ENCODE measurements around the gene TRIP10. TPM values are rescaled to one million over a fixed set of nuclear protein-coding genes. Genes with fewer than 3 reads are reported as not detected.

The TRIP10 gene
- total and polyA plus RNA-seq, 10 of the 15 experiments (the other 5 are each of a cell fraction or from before 2014, with no cell fraction given) = 0.79 to 54.5 (median 32.5) TPM

GRCh38 chr19:6743714-6744380 lies 4.4 kb downstream of the TRIP10 start:
- intact Hi-C loops (cut with micrococcal nuclease; ENCODE audit: unreplicated experiment) = no loop called here
- SMC1A ChIA-PET (ENCODE audit: uncharacterized antibody, unreplicated experiment) = interaction anchor here (1.0 kb wide), 1 partner anchor 233 kb away, joined by 3 read pairs; no protein-coding TSS in a partner anchor
- Histone ChIP-seq H3K27ac (ENCODE audit: control insufficient read depth, insufficient read depth) (no peak overlapping the region), H3K79me2 (ENCODE audit: control insufficient read depth, insufficient read depth, low read length) (peaks cover 22% of the 10 kb centered on the region), H3K4me3 (no peak overlapping the region), H3K4me1 (ENCODE audit: control insufficient read depth, insufficient read depth, low read length) (peaks cover 9% of the 10 kb centered on the region), H2AFZ (ENCODE audit: control insufficient read depth, low read depth, low read length) (no peak overlapping the region), H3K36me3 (ENCODE audit: control insufficient read depth in 2 of 2, insufficient read depth in 2 of 2, low read length in 1 of 2) (peaks cover 9 to 14% of the 10 kb centered on the region in 2 experiments; a peak in 3 of 4 replicates), H3K9me3 (replicated peaks; ENCODE audit: control insufficient read depth, insufficient read depth, low read length) (no peaks in the 10 kb centered on the region), H4K20me1 (ENCODE audit: control insufficient read depth, insufficient read depth) (no peaks in the 10 kb centered on the region), H3K4me2 (ENCODE audit: control insufficient read depth, insufficient read depth) (no peak overlapping the region), H3K9ac (ENCODE audit: control insufficient read depth, insufficient read depth, low read length) (no peak overlapping the region), H3K27me3 (replicated peaks in 1 of 2; ENCODE audit: control insufficient read depth in 2 of 2, insufficient read depth in 2 of 2, low read length in 1 of 2) (no peaks in the 10 kb centered on the region)
- DNase-seq (ENCODE audit: low read depth, low spot score) (no peak), ATAC-seq (no peak), FAIRE-seq (no peak)
- CTCF ChIA-PET = interaction anchor here (0.6 to 1.3 kb wide), 3 partner anchors 11 to 421 kb away, joined by 3 to 4 read pairs (median 3); no protein-coding TSS in a partner anchor
- POLR2A ChIA-PET = interaction anchor here (0.6 to 0.9 kb wide), 2 partner anchors 56 to 301 kb away, joined by 4 to 5 read pairs; no protein-coding TSS in a partner anchor
- in situ Hi-C loops (cut with MboI) = no loop called here
- TF ChIP-seq EP300 (IDR thresholded peaks at IDR 0.05; ENCODE audit: borderline replicate concordance in 1 of 2, control insufficient read depth in 1 of 2, low read depth in 2 of 2, low read length in 2 of 2) = no peak
- no peak for TF ChIP-seq ATF7 (IDR thresholded peaks at IDR 0.05; ENCODE audit: low read depth)
- TF ChIP-seq CHD4 (IDR thresholded peaks at IDR 0.05) = no peak
- RAD21 ChIA-PET (ENCODE audit: unreplicated experiment) = interaction anchor here (1.6 kb wide), 1 partner anchor 29 kb away, joined by 4 read pairs; the partner anchor contains the start of gene VAV1
- WGBS (ENCODE audit: insufficient coverage, insufficient replicate concordance, low lambda C conversion rate, missing lambda C conversion rate) = 90% methylated on average over 15 of the region's 15 CpGs
- BruUV-seq (replicated peaks) = no TSS peak

Data from GM12878 (cell line).